HG02970 (cell line): Measurements from ENCODE around the gene TSPAN4.

Experiments used
- ATAC-seq: cut with Tn5 transposase; IDR thresholded peaks from one replicate; pipeline ENCODE4 v1.9.1; 2021; ENCODE audit warnings: mild to moderate bottlenecking, moderate library complexity, moderate number of reproducible peaks; ENCODE audit not compliant: unreplicated experiment, low FRiP score

TSPAN4 gene

DNA sequence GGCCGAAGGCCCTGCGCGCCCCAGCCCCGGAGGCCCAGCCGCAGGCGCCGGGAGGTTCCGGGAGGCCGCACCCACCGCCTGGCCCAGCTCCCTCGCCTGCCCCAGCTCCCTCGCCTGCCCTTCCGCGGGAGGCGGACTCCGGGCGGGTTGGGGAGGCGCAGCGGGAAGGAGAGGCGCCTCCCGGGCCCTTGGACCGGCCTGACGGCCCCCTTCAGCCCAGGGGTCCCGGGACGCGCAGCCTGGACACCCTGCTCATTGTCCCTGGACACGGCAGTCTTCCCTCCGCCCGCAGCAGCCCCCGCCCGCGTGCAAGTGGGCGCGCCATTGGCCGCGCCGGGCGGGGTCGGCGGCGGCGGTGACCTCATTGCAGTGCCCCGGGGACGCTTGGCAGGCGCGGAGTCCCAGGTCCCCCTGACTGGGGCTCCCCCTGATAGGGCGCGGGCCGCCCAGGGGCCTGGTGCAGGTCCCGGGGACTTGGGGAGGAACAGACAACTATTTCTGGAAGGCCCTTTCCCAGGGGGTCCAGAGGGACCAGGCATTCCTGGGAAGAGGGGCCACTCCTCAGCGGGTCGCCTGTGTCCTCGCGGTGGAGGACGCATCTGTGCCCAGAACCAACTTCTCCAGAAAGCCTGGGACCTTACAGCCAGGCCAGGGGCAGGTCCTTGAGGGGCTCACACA lies 9.4 kb upstream of the TSPAN4 start:
- no peak for ATAC-seq

DNA sequence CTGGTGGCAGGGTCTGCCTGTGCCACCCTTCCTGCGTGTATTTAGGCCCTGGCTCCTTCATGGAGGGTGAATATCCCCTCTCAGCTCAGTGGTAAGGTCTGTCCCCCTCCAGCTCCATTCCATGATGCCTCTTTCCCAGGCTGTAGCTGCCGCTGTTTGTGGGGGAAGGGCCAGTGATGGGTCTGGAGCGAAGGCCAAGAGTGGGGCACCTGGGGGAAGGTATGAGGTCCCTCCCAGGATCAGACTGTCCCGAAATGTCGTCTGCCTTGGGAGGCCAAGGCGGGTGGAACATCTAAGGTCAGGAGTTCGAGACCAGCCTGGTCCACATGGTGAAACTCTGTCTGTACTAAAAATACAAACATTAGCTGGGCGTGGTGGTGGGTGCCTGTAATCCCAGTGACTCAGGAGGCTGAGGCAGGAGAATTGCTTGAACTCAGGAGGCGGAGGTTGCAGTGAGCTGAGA lies 8.8 kb upstream of the TSPAN4 start:
- no peak for ATAC-seq

DNA sequence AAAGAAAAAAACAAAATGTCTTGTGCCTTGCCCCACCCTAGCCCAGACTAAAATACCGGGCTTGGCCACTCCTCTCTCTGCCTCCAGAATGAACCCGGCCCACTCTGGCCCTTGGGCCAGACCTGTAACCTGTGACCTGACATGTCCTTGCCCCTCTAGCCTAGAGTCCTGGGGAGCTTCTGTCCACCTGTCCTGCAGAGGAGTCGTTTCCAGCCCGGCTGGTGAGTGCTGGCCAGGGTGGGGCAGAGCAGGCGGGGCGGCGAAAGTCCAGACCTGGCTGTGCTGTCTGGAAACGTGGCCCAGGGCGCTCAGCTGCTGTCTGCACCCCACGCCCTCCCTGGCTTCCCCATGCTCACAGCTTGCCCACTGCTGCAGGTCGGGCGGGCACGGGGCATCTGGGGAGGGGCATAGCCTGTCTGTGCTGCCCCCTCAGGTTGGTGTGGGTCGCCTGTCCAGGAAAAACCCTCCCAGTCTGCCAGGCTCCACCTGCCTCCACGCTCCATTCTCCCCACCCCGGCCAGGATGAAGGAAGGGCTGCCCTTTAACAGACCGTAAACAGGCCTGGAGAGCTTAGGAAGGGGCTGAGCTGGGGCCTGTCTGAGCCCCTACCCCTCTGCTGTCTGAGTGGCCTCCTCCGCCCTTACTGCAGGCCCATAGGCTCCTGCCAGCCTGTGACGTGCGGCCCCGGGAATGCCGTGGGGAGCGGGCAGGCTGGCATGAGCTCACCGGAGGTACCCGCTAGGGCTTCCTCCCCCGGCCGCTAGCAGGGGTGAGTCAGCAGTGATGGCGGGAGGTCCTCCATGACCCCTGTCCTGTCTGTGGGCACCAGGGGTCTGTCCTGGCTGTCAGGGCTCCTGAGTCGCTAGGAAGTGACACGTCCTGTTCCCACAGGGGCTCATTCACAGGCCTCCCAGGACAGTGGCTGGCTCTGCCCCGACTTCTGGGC lies 8.0 kb upstream of the TSPAN4 start:
- no peak for ATAC-seq

GRCh38 chr11:836274-836673 lies 6.4 kb upstream of the TSPAN4 start:
- no peak for ATAC-seq

DNA sequence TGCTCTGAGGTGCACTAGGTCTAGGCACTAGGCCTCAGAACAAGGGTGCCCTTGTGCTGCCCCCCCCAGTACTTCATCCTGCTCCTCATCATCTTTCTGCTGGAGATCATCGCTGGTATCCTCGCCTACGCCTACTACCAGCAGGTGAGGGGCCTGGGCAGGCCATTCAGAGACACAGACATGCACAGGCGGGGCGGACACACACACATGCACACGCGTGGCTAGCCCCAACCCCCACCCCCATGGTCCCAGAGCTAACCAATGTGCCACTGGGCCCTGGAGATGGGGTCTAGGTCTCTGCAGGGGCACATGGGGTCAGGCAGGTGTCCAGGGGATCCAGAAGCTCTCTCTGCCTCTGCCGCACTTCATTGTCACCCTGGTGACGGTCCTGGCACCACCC lies 6.0 kb upstream of the TSPAN4 start:
- no peak for ATAC-seq

DNA sequence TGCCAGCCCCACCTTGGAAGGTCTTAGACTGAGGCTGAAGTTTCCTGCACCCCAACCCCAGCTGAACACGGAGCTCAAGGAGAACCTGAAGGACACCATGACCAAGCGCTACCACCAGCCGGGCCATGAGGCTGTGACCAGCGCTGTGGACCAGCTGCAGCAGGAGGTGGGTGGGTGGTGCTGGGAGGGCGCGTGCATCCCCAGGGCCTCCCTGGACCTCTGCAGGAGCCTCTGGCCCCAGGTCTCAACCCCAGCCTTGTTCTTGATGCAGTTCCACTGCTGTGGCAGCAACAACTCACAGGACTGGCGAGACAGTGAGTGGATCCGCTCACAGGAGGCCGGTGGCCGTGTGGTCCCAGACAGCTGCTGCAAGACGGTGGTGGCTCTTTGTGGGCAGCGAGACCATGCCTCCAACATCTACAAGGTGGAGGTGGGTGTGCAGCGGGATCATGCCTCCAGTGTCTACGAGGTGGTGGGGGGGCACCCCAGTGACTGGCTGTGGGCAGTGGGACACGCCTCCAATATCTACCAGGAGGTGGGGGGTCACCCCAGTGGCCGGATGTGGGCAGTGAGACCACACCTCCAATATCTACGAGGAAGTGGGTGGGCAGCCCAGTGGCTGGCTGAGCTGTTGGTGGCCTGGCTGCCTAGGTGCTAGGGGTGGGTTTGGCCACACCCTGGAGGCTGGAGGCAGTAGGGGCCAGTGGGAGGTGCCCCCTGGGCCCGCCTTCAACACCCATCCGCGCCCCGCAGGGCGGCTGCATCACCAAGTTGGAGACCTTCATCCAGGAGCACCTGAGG lies 5.3 kb upstream of the TSPAN4 start:
- ATAC-seq, result no peak

GRCh38 chr11:837990-838307 lies 4.7 kb upstream of the TSPAN4 start:
- ATAC-seq, result no peak

GRCh38 chr11:838441-839279 lies 4.0 kb upstream of the TSPAN4 start:
- ATAC-seq, result no peak

- no peak for ATAC-seq
Measured at GRCh38 chr11:839280-839623, 3.4 kb upstream of the TSPAN4 start.

DNA sequence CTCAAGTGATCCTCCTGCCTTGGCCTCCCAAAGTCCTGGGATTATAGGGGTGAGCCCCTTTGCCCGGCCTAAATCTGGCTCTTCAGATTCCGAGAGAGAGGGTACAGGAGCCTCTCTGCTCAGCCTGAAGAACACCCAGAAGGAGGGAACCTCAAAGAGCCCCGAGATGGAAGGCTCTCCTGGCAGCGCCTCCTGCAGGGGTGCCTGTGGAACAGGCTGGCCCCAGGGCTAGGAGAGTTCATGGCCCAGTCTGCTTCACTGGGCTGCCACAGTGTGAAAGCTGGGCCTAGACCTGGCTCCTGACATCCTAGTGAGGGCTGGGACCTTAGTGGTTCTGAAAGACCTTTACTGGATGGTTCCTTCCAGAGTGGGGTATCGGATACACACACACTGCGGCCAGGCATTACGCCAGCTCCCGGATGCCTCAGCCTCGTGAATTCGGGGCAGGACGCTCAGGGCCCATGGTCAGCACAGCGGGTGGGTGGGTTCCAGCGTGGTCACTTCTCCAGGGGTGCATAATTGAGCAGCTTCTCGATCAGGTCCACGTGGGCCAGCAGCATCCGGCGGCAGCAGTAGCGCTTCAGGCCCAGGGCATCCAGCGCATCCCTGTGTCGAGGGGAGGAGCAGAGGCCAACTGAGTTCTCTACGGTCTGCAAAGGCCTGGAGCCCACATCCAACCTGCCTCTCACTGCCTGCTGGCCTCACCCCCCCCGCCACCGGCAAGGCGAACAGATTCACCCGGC lies 2.6 kb upstream of the TSPAN4 start:
- no peak for ATAC-seq

DNA sequence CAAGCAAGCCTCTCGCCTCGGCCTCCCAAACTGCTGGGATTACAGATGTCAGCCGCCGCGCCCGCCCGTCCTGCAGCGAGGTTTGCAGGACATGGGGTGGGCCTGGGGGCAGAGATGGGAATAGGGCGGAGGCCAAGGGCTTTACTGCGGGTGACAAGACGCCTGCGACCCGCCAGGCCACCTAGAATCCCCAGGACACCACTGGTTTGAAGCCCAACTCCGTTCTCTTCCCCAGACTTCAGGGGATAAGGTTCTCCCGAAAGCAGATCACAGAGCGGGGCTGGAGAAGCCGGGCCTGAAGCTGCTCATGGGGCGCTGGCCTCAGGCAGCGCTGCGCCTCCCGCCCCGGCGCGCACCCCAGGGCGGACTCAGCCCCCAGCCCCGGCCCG lies 677 bp upstream of the TSPAN4 start:
- peak; percentile 3 for ATAC-seq

GRCh38 chr11:843086-843734 lies 558 bp downstream of the TSPAN4 start:
- peak; percentile 3 for ATAC-seq

DNA sequence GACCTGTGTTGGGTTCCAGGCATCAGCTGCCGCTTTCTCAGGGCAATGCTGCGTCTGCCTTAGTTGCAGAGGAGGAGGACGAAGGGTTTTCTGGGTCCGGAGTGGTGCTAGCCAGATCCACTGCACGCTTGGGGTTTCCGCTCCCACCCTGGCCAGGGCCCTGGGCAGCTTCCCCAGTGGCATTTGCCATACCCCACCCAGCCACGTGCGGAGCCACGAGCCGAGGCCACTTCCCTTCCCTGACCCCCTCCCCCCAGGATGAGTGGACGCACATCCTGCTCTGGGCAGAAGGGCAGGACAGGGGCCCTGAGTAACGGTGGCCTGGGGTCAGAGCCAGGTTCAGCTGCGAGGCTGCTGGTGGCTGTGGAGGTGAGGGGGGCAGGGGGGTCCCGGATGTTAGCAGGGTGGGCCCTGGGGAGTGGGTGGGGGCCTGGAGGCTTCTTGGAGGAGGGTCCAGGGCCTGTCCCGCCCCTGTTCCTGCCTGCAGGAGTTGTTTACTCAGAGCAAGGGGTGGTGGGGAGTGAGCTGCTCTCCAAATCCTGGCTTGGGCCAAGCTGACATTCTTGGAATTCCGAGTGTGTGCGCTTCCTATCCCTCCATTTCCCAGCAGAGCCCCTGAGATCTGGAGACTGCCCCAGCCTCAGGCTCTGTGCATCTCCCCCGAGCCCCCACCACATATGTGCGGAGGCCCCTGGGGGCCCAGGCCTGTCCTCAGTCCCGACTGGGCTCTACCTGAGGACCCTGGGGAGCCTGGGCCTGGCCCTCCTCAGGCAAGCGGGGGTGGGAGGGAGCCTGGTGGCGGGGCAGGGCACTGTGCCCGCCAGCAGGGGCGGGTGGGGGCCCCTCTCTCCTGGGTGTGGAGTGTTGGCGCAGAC lies 1.4 kb downstream of the TSPAN4 start:
- ATAC-seq, result no peak

DNA sequence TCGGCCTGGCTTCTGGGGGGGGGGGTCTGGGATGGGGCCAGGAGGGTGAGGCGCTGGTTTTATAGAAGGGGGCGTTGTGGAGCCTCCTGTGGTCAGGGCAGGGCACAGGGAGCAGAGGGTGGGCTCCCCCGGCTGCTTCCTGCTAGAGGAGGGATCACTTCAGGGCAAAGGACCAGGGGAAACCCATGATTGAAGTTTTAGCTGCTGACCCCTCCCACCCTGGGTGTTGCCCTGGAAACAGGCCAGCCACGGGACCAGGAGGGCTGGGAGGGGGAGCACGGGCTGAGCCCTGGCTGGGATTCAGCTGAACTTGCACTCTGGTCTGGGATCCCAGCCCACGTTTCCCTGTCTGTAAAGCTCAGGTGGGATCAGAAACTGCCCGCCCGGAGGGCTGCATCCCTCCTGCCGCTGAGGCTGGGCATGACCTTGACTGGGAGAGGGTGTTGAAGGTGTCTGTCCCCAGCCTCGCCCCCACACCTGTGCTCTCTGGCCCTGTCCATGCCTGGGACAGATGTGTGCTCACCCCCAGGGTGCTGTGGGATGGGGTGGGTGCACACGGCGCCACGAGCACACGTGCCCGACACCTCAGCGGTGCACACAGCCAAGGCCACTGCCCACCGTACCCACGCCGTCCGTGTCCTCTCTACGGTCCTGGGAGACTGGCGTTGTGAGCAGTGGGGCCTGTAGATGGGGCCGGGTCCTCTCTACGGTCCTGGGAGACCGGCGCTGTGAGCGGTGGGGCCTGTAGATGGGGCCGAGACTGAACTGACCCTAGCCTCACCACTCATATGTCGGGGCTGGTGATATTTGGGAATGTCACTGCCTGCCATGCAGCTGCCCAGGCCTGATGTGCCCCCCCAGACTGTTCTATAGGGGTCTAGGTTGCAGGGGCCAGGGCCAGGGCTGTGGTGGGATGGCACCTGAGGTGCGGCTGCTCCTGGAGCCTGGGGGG lies 2.3 kb downstream of the TSPAN4 start:
- ATAC-seq, result no peak

DNA sequence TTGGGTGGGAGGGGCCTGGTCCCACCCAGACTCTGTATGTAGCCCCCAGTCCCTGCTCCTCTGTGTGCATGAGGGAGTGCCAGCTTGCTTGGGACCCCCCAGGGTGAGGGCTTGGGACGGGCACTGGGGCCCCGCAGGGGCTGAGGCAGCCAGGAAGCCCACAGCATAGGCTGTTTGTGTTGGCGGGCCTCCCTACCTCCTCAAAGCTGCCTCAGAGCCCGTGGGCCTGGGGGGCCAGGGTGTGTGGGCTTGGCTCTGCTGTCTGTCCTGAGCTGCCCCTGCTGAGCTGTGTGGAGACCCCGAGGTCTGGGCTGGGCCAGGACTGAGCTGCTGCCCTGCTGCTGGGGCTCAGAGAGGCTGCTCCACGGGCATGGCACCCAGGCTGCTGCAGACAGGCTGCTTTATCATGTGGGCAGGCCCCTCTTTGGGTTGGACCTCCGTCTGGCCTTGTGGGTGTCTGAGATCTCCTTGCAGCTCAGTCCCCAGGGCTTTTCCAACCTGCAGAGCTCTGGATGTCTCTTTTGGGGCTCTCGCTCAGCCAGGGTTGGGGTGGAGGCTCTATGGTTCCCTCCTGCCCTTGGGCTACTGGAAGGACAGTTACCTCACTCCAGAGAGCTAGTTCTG lies 3.3 kb downstream of the TSPAN4 start:
- ATAC-seq, result no peak

GRCh38 chr11:846496-847098 lies 3.9 kb downstream of the TSPAN4 start:
- ATAC-seq, result no peak
